Body of pancreas (tissue), 4 donors: ENCODE results near the gene COL18A1.

Experiments used
- CTCF ChIP-seq, 7 experiments: fragments of 450-650 bp in 4 of 7; fragments of 200-600 bp in 3 of 7; sonication (generic) in 3 of 7; IDR thresholded peaks; one replicate each; pipeline ENCODE4 v1.5.1; 2016 to 2019; ENCODE audit warnings: antibody characterized with exemption in 7 of 7
- POLR2A ChIP-seq, 3 donors: fragments of 450-650 bp; IDR thresholded peaks; one replicate each; pipeline ENCODE4 v1.6.1; 2016; ENCODE audit warnings: antibody characterized with exemption in 3 of 3, mild to moderate bottlenecking in 2 of 3

- TF ChIP-seq CTCF (IDR thresholded peaks at IDR 0.05) (no peak), POLR2A (IDR thresholded peaks at IDR 0.05) (no peak)
Measured at GRCh38 chr21:45522986-45523385, 118.0 kb downstream of the COL18A1 start.
